Measurements from ENCODE around the gene SEMA5A. TPM values are rescaled to one million over a fixed set of nuclear protein-coding genes. Genes with fewer than 3 reads are reported as not detected.

The SEMA5A gene
- total RNA-seq, 1 donor from 2014 or later = 4.0 TPM

- no peak for DNase-seq (ENCODE audit: low spot score, unreplicated experiment)
These were observed 2.5 kb downstream of the SEMA5A start for GRCh38 chr5:9543311-9543920.

GRCh38 chr5:9540791-9541190 is 5.1 kb downstream of the SEMA5A start:
- Mint-ChIP-seq H3K4me1 (ENCODE audit: low read depth) (peaks cover 6% of the 10 kb centered on the region), H3K27me3 (peaks cover 22% of the 10 kb centered on the region), H3K36me3 (ENCODE audit: insufficient read depth) (no peaks in the 10 kb centered on the region), H3K4me3 (ENCODE audit: low read depth) (no peak overlapping the region), H3K9me3 (ENCODE audit: low read depth) (no peaks in the 10 kb centered on the region), H3K27ac (no peak overlapping the region)
- DNase-seq (ENCODE audit: low spot score, unreplicated experiment) = no peak
- TF ChIP-seq CTCF (IDR thresholded peaks at IDR 0.05; ENCODE audit: unreplicated experiment) = no peak

More at GRCh38 chr5:9543311-9543920, 2.5 kb downstream of the SEMA5A start:
- H3K4me1 Mint-ChIP-seq (ENCODE audit: low read depth) = peaks cover 9% of the 10 kb centered on the region
- peaks cover 27% of the 10 kb centered on the region for H3K27me3 Mint-ChIP-seq
- TF ChIP-seq CTCF (IDR thresholded peaks at IDR 0.05; ENCODE audit: unreplicated experiment) = no peak
- H3K9me3 Mint-ChIP-seq (ENCODE audit: low read depth) = no peaks in the 10 kb centered on the region
- H3K4me3 Mint-ChIP-seq (ENCODE audit: low read depth) = no peak overlapping the region
- H3K36me3 Mint-ChIP-seq (ENCODE audit: insufficient read depth) = no peaks in the 10 kb centered on the region
- H3K27ac Mint-ChIP-seq = no peak overlapping the region

- Mint-ChIP-seq H3K36me3 (ENCODE audit: insufficient read depth) (no peaks in the 10 kb centered on the region), H3K4me1 (ENCODE audit: low read depth) (peaks cover 1% of the 10 kb centered on the region), H3K27ac (no peak overlapping the region), H3K9me3 (ENCODE audit: low read depth) (no peaks in the 10 kb centered on the region), H3K4me3 (ENCODE audit: low read depth) (no peak overlapping the region), H3K27me3 (peaks cover 16% of the 10 kb centered on the region)
- no peak for TF ChIP-seq CTCF (IDR thresholded peaks at IDR 0.05; ENCODE audit: unreplicated experiment)
- DNase-seq (ENCODE audit: low spot score, unreplicated experiment) = no peak
These were observed 7.4 kb downstream of the SEMA5A start for GRCh38 chr5:9538504-9538903.

- no peak for DNase-seq (ENCODE audit: low spot score, unreplicated experiment)
- Mint-ChIP-seq H3K4me1 (ENCODE audit: low read depth) (peaks cover 1% of the 10 kb centered on the region), H3K27me3 (peaks cover 7% of the 10 kb centered on the region), H3K36me3 (ENCODE audit: insufficient read depth) (no peaks in the 10 kb centered on the region), H3K4me3 (ENCODE audit: low read depth) (no peak overlapping the region), H3K27ac (no peak overlapping the region), H3K9me3 (ENCODE audit: low read depth) (no peaks in the 10 kb centered on the region)
- TF ChIP-seq CTCF (IDR thresholded peaks at IDR 0.05; ENCODE audit: unreplicated experiment) = no peak
These were observed 8.4 kb downstream of the SEMA5A start for GRCh38 chr5:9537223-9538141.

GRCh38 chr5:9536717-9537116 is 9.2 kb downstream of the SEMA5A start:
- DNase-seq (ENCODE audit: low spot score, unreplicated experiment) = no peak
- Mint-ChIP-seq H3K27me3 (peaks cover 3% of the 10 kb centered on the region), H3K27ac (no peak overlapping the region), H3K4me3 (ENCODE audit: low read depth) (no peak overlapping the region), H3K36me3 (ENCODE audit: insufficient read depth) (no peaks in the 10 kb centered on the region), H3K4me1 (ENCODE audit: low read depth) (peaks cover 1% of the 10 kb centered on the region), H3K9me3 (ENCODE audit: low read depth) (no peaks in the 10 kb centered on the region)
- no peak for TF ChIP-seq CTCF (IDR thresholded peaks at IDR 0.05; ENCODE audit: unreplicated experiment)
